ENCODE measurements around the gene SLC25A47.

- TF ChIP-seq CTCF (IDR thresholded peaks at IDR 0.05): no peak
- TF ChIP-seq POLR2A (IDR thresholded peaks at IDR 0.05): no peak
These were observed 51.7 kb downstream of the SLC25A47 start for GRCh38 chr14:100374876-100375265.

All from Peyer's patch (tissue), 4 donors.